BE2C (cell line): Measurements from ENCODE around the gene ESF1.

Experiments
- DNase-seq: peaks from one replicate; pipeline ENCODE4 v3.0.0-alpha.2; 2020
- H3K27me3 ChIP-seq: fragments of 250-450 bp; sonication (Bioruptor Pico); 2 replicates; pipeline ENCODE4 v1.5.1; 2020; ENCODE audit warnings: mild to moderate bottlenecking
- H3K36me3 ChIP-seq: fragments of 250-450 bp; sonication (Bioruptor Pico); 2 replicates; pipeline ENCODE4 v1.5.1; 2020; ENCODE audit warnings: mild to moderate bottlenecking
- H3K4me1 ChIP-seq: fragments of 250-450 bp; sonication (Bioruptor Pico); 2 replicates; pipeline ENCODE4 v1.5.1; 2020
- H3K4me3 ChIP-seq: 2 replicates; pipeline ENCODE4 v1.5.1; 2011; ENCODE audit warnings: low read depth, low read length
- H3K9me3 ChIP-seq: fragments of 250-450 bp; sonication (Bioruptor Pico); 2 replicates; pipeline ENCODE4 v1.5.1; 2020
- CTCF ChIP-seq: IDR thresholded peaks from 2 replicates; pipeline ENCODE4 v1.5.1; 2012; ENCODE audit warnings: mild to moderate bottlenecking, low read depth, low read length

The ESF1 gene

DNA sequence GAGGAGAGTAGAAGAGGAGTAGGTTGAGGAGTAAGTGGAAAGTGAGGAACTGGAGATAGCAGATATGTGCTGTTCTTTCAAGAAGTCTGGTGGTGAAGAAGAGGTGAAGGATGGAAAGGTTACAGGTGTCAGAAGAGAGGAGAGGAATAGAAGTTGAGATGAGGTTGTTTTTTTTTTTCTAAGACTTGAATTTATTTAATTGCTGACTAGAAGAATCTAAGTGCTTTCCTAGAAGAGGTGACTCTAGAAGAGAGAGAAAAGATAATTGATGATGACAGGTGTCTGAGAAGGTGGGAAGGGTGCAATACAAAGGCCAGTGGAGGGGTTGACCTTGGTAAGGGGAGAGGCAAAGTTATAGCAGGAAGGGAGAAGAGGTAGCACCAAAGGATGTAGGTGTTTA is 25.7 kb upstream of the ESF1 start:
- no peaks in the 10 kb centered on the region; the same call in 1 of the 2 replicates for H3K9me3 ChIP-seq
- peaks cover 85% of the 10 kb centered on the region for H3K36me3 ChIP-seq
- TF ChIP-seq CTCF, result no peak
- no peak for DNase-seq
- H3K27me3 ChIP-seq, result no peaks in the 10 kb centered on the region
- no peaks in the 10 kb centered on the region for H3K4me1 ChIP-seq
- H3K4me3 ChIP-seq, result no peak overlapping the region

DNA sequence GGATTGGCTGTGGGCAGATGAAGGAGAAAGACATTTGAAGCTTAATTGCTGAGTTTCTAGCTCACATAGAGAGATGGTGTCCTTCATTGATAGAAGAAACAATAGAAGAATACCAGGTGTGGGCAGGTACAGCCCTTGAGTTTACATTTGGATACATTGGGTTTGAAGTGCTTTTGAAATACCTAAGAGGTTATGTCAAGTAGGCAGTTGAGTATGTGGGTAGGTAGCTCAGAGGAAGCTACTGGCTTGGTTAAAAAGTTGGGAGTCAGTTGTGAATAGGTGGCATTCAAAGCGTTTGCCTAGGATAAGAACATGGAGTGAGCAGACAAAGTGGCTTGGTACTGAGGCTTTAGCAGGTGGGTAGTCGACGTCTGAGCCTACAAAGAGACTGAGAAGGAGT is 25.1 kb upstream of the ESF1 start:
- H3K27me3 ChIP-seq, result no peaks in the 10 kb centered on the region
- H3K9me3 ChIP-seq, result no peaks in the 10 kb centered on the region; the same call in 1 of the 2 replicates
- DNase-seq, result no peak
- peaks cover 84% of the 10 kb centered on the region for H3K36me3 ChIP-seq
- no peaks in the 10 kb centered on the region for H3K4me1 ChIP-seq
- no peak for TF ChIP-seq CTCF
- no peak overlapping the region for H3K4me3 ChIP-seq

GRCh38 chr20:13809373-13809772 is 24.7 kb upstream of the ESF1 start:
- H3K27me3 ChIP-seq, result no peaks in the 10 kb centered on the region
- peaks cover 84% of the 10 kb centered on the region for H3K36me3 ChIP-seq
- no peaks in the 10 kb centered on the region; the same call in 1 of the 2 replicates for H3K9me3 ChIP-seq
- H3K4me1 ChIP-seq, result no peaks in the 10 kb centered on the region
- no peak overlapping the region for H3K4me3 ChIP-seq
- TF ChIP-seq CTCF, result no peak
- DNase-seq, result no peak

- H3K36me3 ChIP-seq, result peaks cover 74% of the 10 kb centered on the region
These were observed 16.0 kb upstream of the ESF1 start for GRCh38 chr20:13800728-13801134.

DNA sequence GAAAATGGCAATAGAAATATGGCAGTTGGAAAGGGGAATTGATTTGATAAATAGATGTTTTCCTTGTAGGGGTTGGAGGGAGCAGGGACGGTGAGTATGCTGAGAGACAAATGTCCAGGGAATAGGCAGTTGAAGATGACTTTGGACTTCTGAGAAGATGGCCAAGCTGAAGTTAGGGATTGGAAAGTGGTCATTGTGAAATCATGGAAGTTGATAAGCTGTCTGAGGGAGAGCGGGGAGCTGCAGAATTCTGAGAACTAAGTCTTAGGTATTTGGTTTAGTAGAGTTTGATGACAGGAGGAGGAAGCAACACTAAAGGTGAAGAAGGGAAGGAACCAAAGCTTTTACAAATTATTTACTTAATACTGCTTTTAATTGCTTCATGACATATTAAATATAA is 15.3 kb upstream of the ESF1 start:
- no peak for DNase-seq
- no peaks in the 10 kb centered on the region for H3K27me3 ChIP-seq
- no peak for TF ChIP-seq CTCF
- no peak overlapping the region for H3K4me3 ChIP-seq
- H3K36me3 ChIP-seq, result peaks cover 78% of the 10 kb centered on the region
- H3K4me1 ChIP-seq, result peaks cover 7% of the 10 kb centered on the region
- no peaks in the 10 kb centered on the region for H3K9me3 ChIP-seq

More at GRCh38 chr20:13800728-13801134, 16.0 kb upstream of the ESF1 start:
- no peak for TF ChIP-seq CTCF
- Histone ChIP-seq H3K4me1 (peaks cover 7% of the 10 kb centered on the region), H3K4me3 (no peak overlapping the region), H3K9me3 (no peaks in the 10 kb centered on the region), H3K27me3 (no peaks in the 10 kb centered on the region)
- peak; percentile 73 for DNase-seq

- Histone ChIP-seq H3K36me3 (peaks cover 77% of the 10 kb centered on the region), H3K27me3 (no peaks in the 10 kb centered on the region)
- no peak for TF ChIP-seq CTCF
These were observed 14.3 kb upstream of the ESF1 start for GRCh38 chr20:13799040-13799439.

More at GRCh38 chr20:13799040-13799439, 14.3 kb upstream of the ESF1 start:
- H3K4me1 ChIP-seq, result peaks cover 7% of the 10 kb centered on the region
- H3K4me3 ChIP-seq, result no peak overlapping the region
- DNase-seq, result no peak
- H3K9me3 ChIP-seq, result no peaks in the 10 kb centered on the region
